ENCODE results near the gene GABARAPL2.

- TF ChIP-seq, protein P1, sequence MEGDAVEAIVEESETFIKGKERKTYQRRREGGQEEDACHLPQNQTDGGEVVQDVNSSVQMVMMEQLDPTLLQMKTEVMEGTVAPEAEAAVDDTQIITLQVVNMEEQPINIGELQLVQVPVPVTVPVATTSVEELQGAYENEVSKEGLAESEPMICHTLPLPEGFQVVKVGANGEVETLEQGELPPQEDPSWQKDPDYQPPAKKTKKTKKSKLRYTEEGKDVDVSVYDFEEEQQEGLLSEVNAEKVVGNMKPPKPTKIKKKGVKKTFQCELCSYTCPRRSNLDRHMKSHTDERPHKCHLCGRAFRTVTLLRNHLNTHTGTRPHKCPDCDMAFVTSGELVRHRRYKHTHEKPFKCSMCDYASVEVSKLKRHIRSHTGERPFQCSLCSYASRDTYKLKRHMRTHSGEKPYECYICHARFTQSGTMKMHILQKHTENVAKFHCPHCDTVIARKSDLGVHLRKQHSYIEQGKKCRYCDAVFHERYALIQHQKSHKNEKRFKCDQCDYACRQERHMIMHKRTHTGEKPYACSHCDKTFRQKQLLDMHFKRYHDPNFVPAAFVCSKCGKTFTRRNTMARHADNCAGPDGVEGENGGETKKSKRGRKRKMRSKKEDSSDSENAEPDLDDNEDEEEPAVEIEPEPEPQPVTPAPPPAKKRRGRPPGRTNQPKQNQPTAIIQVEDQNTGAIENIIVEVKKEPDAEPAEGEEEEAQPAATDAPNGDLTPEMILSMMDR (IDR thresholded peaks at IDR 0.05; ENCODE audit: poor library complexity): no peak
- TF ChIP-seq EZH2phosphoT487 (IDR thresholded peaks at IDR 0.05; ENCODE audit: low read depth, severe bottlenecking, unreplicated experiment) (no peak), EZH2 (IDR thresholded peaks at IDR 0.05; ENCODE audit: borderline replicate concordance) (no peak)
These were observed 52.6 kb downstream of the GABARAPL2 start for GRCh38 chr16:75618780-75619179.
